Astrocyte of the hippocampus (primary cell): Measurements from ENCODE around the gene ANGEL1.

ENCODE experiments used
- DNase-seq: peaks from one replicate; pipeline ENCODE4 v3.0.0; 2011; ENCODE audit warnings: low read depth, low spot score

The ANGEL1 gene, protein sequence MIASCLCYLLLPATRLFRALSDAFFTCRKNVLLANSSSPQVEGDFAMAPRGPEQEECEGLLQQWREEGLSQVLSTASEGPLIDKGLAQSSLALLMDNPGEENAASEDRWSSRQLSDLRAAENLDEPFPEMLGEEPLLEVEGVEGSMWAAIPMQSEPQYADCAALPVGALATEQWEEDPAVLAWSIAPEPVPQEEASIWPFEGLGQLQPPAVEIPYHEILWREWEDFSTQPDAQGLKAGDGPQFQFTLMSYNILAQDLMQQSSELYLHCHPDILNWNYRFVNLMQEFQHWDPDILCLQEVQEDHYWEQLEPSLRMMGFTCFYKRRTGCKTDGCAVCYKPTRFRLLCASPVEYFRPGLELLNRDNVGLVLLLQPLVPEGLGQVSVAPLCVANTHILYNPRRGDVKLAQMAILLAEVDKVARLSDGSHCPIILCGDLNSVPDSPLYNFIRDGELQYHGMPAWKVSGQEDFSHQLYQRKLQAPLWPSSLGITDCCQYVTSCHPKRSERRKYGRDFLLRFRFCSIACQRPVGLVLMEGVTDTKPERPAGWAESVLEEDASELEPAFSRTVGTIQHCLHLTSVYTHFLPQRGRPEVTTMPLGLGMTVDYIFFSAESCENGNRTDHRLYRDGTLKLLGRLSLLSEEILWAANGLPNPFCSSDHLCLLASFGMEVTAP

DNA sequence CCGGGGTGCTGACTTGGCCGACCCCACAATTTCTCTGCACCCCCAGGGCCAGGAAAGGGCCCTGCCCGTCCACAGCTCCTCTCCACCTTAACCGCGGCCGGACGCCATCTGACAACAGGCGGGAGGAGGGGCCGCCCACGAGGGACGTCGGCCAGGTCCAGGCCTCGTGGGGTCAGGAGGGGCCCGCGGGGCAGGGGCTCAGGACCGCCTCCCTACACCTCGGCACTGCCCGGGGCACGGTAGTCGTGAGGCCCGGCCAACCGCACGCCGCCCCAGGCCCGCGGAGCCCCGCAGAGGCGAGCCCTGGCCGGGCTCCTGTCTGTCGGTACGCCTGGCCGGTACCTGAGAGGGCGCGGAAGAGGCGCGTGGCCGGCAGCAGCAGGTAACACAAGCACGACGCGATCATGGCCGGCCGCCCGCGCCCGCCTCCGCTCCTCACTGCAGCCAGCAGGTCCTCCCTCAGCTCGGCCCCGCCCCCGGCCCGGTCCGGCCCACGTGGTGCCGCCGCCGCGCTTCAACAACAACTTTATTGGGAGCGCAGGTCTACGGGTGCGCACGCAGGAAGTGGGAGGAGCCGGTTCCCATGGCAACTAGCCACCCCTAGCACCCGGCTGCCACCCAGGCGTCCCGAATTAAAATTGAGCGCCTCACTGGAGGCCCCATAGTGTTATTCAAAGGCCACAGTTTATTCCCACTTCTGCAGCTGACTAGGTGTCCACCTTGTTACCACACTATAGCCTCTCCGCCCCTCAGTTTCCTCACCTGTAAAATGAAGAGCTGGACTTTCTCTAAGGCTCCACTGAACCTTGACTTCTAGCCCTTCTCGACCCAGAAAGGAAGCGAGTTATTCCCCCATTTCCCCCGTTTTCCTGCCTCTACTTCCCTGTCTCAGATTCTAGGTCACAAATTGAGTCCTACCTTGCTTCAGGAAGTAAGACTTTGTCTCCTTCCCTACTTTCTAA lies at the start of gene ANGEL1:
ANGEL1 (minus strand) TSS at position 461 of the 962 bp plus-strand sequence; CDS start at position 406, 55 bp downstream.
- peak; percentile 98 for DNase-seq

DNA sequence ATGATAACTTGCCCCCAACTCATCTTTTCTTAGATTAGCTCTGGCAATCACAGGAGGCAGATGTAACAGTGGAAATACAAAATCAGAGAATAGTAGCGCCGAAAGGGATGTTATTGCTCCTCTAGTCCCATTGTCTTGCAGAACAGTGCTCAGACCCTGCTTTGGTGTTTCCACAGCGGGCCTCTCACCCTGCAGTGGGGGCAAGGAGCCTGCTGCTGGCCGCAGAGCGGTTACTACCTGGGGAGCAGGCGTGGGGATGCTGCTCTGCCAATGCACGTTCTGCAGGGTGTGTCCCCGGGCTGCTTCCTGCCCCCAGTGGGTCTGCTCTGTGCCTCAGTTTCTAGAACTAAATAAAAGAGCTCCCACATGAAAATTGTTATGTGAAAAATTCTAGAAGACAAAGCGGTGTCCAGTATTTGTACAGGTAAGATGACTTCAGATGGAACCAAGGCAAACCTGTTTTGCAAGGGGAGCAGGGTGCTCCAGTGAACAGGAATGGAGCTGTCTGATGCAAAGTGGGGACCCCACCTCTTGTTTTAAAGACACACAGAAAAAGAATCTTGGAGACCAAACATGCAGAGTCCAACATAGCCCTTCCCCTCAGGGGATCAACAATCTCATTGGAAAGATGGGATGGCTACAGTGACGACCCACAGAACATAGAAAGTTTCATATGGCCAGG lies 49.0 kb upstream of the ANGEL1 start:
- no peak for DNase-seq

DNA sequence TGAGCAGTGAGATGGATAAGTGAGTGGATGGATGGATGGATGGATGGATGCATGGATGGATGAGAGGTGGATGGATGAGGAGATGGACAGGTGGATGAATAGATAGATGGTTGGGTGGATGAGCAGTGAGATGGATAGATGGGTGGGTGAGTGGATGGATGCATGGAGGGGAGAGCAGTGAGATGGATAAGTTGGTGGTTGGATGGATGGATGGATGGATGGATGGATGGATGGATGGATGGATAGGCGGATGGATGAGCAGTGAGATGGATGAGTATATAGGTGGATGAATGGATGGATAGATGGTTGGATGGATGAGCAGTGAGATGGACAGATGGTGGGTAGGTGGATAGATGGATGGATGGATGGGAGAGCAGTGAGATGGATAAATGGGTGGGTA lies 44.1 kb upstream of the ANGEL1 start:
- no peak for DNase-seq

DNA sequence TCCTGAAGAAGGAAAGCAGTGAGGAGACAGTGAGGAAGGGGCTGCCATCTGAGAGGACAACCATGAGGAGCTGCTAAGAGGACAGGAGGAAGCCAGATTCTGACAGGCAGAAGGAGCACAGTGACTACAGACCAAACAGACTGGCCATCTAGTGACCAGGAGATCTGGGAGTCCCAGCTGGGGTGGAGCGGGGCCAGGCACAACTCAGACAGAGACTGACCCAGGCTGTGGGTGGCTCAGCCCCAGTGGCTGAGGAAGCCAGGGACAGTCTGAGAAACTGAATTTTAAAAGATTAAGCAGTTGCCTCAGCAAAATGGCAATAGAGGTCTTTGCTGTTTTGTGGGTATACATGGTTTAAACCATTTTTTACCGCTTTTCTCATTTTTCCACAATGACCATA lies 42.4 kb upstream of the ANGEL1 start:
- no peak for DNase-seq

DNA sequence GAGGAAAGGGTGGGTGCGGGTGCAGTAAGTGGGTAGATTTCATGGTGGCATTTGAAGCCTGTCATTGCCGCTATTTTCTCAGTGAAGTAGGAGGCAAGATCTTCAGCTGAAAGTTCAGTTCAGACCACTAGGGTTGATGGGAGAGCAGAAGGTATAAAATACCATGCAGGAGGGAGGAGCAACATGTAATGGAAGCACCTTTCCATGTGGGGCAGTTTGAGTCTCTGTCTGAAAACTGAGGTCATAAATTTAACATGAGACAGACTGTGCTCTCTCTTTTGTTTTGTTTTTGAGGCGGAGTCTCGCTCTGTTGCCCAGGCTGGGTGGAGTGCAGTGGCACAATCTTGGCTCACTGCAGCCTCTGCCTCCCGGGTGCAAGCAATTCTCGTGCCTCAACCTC lies 36.2 kb upstream of the ANGEL1 start:
- DNase-seq = no peak

GRCh38 chr14:76846331-76847047 lies 33.8 kb upstream of the ANGEL1 start:
- DNase-seq = no peak

DNA sequence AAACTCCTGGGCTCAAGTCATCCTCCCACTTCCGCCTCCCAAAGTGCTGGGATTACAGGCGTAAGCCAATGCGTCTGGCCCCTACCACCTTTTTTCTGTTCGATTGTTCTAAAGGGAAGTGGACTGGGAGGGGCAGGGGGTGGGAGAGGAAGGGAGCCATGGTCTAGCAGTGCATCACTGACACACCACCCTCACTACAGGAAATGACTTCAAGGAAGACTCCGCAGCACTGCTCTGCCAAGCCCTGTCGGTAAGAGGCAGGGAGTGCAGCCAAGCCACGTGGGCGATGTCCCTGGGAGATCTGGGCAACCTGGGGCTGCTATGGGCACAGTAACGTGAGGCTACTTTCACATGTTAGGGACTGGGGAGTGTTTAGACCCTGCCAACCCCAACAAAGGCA lies 31.5 kb upstream of the ANGEL1 start:
- peak; percentile 14 for DNase-seq

- no peak for DNase-seq
These were observed 29.7 kb upstream of the ANGEL1 start for GRCh38 chr14:76842414-76842813.

GRCh38 chr14:76837524-76837923 lies 24.8 kb upstream of the ANGEL1 start:
- DNase-seq = no peak

DNA sequence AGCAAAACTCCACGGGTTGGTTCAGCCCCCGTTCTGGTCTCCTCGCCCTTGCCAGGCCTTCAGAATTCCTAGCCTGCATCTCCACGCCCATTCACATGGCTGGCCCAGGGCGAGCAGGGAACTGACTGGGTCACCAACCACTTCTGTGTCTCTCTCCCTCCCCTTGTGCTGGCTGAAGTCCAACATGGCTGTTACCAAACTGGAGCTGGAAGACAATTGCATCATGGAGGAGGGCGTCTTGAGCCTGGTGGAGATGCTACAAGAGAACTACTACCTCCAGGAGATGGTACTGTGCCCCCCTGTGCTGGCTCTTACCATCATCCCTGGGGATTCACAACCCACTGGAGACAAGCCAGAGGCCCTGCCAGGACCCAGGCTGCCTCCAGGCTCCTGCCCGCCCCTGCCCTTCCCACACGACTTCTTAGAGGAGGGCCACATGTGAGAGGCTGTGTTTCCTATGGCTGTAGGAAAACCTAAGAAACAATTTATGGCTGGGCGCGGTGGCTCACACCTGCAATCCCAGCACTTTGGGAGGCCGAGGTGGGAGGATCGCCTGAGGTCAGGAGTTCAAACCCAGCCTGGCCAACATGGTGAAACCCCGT lies 23.4 kb upstream of the ANGEL1 start:
- no peak for DNase-seq

GRCh38 chr14:76834241-76834661 lies 21.6 kb upstream of the ANGEL1 start:
- no peak for DNase-seq

GRCh38 chr14:76833011-76833410 lies 20.3 kb upstream of the ANGEL1 start:
- DNase-seq = no peak

DNA sequence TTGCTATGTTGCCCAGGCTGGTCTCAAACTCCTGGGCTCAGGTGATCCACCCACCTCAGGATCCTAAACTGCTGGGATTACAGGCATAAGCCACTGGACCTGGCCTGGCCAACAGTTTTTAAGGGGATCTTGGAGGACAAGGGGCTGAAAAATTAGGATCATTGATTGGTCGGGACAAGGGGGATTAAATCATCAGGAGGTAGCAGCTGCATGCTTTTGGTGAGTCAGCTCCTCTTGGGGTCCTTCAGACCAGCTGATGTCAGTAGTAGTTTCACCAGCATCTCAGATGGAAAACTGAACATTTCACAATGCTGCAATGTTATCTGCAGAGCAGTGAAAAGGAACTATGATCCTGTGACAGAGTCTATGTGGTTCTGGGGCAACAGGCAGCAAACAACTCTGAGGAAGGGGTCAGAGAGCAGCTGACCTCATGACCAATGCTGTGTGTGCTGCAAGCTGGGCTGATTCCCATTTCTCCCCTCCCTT lies 19.9 kb upstream of the ANGEL1 start:
- DNase-seq = no peak

DNA sequence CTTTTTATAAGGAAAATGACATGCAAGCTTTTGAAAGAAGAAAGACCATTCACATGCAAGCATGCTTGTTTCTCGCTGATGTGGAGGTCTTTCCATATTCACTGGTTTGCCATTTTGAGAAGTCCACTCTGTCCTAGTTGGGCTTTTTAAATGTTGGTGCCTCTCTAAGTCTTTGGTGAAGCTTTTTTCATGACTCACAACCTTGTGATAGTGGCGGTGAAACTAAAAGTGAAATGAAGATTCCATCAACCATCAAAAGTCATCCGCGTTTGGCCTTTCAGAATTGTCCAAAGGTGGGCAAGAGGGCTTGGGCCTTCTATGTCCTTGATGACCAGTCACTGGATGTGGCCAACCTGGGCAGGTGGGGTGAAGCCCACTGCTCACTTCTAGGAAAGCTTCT lies 17.9 kb upstream of the ANGEL1 start:
- no peak for DNase-seq

GRCh38 chr14:76829650-76830421 lies 17.2 kb upstream of the ANGEL1 start:
- DNase-seq = peak; percentile 49

DNA sequence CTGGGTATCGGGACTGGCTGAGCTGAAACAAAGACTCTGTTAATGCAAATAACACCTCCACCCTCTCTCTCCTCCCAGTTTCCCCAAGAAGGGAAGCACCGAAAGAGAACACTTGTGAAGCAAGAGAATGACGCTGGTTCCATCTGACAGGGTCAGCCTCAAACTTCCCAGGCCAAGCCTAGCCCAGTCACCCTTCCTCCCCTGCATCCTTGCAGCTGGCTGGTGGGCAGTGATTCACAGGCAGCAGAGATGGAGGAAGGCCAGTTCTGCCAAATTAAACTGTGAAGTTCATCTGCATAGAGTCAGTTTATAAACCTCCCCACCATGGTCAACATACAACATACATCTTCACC lies 16.3 kb upstream of the ANGEL1 start:
- DNase-seq = no peak

DNA sequence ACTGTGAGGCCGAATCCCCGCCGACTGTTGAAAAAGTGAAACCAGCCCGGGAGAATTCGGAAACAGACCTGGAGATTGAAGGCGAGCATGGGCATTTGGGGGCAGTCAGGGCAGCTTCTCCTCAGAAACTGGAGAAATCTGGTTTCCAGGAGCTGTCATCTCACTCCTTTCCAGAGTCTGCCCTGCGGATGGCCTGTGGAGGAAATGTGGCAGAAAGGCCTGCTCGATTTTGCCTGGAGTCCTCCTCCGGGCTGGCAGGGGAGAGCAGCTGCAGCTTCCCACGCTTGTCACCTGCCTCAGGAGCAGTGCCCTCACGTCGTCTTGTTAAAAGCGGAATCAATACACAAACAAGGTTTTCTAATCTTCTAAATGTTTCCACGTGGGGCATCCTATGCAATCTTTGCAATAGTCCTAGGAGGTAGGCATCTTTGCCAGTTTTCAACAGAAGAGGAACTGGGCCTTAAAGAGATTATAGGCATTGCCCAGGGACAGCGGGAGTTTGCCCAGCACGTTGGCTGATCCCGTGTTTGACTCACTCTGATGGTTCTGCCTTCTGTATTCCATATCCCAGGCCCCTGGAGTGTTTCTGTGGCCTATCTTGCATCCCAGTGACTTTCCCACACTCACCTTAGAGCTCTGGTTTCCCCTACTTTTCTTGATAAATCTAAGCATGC lies 15.8 kb upstream of the ANGEL1 start:
- no peak for DNase-seq

- no peak for DNase-seq
These were observed 15.1 kb upstream of the ANGEL1 start for GRCh38 chr14:76827696-76828296.

- DNase-seq = no peak
These were observed 13.4 kb upstream of the ANGEL1 start, which contains the start of gene LRRC74A for GRCh38 chr14:76826122-76826521. Gene LRRC74A (plus strand): TSS chr14:76826408. CDS start chr14:76826698, 290 bp downstream.
